ENCODE results near the gene COMMD7. TPM values are rescaled to one million over a fixed set of nuclear protein-coding genes. Genes with fewer than 3 reads are reported as not detected.

The COMMD7 gene
- total RNA-seq, 1 experiment from 2014 or later = 23.5 TPM

- H3K36me3 ChIP-seq (ENCODE audit: insufficient read depth, low read length, poor library complexity, severe bottlenecking) = no peaks in the 10 kb centered on the region
- H3K27me3 ChIP-seq (replicated peaks; ENCODE audit: insufficient read depth, low read depth, low read length, poor library complexity) = no peaks in the 10 kb centered on the region
- intact Hi-C loops (cut with micrococcal nuclease; ENCODE audit: unreplicated experiment) = loop anchor here (5.0 to 10.0 kb wide), 2 partner anchors 105 to 272 kb away; no protein-coding TSS in a partner anchor
- CTCF ChIA-PET = interaction anchor here (0.7 kb wide), 1 partner anchor 107 kb away, joined by 4 read pairs; no protein-coding TSS in a partner anchor
- no peak for DNase-seq (ENCODE audit: low spot score)
- no peak overlapping the region for H3K4me3 ChIP-seq (ENCODE audit: low read depth, low read length, poor library complexity, severe bottlenecking)
- H3K4me1 ChIP-seq (ENCODE audit: insufficient read depth, low read length, poor library complexity, severe bottlenecking) = no peaks in the 10 kb centered on the region
- TF ChIP-seq CTCF (conservative IDR thresholded peaks at IDR 0.05; ENCODE audit: low read depth, low read length) (no peak), EZH2 (IDR thresholded peaks at IDR 0.05; ENCODE audit: borderline replicate concordance, low read depth, low read length, poor library complexity, severe bottlenecking) (no peak)
- H3K27ac ChIP-seq (ENCODE audit: low read depth, low read length, poor library complexity, severe bottlenecking) = no peak overlapping the region
- no TSS peak for BruUV-seq (replicated peaks)
- H3K9me3 ChIP-seq (ENCODE audit: low read depth, low read length, poor library complexity, severe bottlenecking) = no peaks in the 10 kb centered on the region
- POLR2A ChIA-PET (ENCODE audit: low non-redundant PET) = no interaction called here
Observed at GRCh38 chr20:32672394-32672981, 70.8 kb downstream of the COMMD7 start.

- Histone ChIP-seq H3K36me3 (ENCODE audit: insufficient read depth, low read length, poor library complexity, severe bottlenecking) (no peaks in the 10 kb centered on the region), H3K27me3 (replicated peaks; ENCODE audit: insufficient read depth, low read depth, low read length, poor library complexity) (no peaks in the 10 kb centered on the region), H3K4me1 (ENCODE audit: insufficient read depth, low read length, poor library complexity, severe bottlenecking) (no peaks in the 10 kb centered on the region), H3K4me3 (ENCODE audit: low read depth, low read length, poor library complexity, severe bottlenecking) (no peak overlapping the region), H3K27ac (ENCODE audit: low read depth, low read length, poor library complexity, severe bottlenecking) (no peak overlapping the region), H3K9me3 (ENCODE audit: low read depth, low read length, poor library complexity, severe bottlenecking) (no peaks in the 10 kb centered on the region)
- ChIA-PET POLR2A (ENCODE audit: low non-redundant PET) (no interaction called here), CTCF (no interaction called here)
- TF ChIP-seq EZH2 (IDR thresholded peaks at IDR 0.05; ENCODE audit: borderline replicate concordance, low read depth, low read length, poor library complexity, severe bottlenecking) = no peak
- TF ChIP-seq CTCF (conservative IDR thresholded peaks at IDR 0.05; ENCODE audit: low read depth, low read length) = no peak
- no TSS peak for BruUV-seq (replicated peaks)
- intact Hi-C loops (cut with micrococcal nuclease; ENCODE audit: unreplicated experiment) = loop anchor here (5.0 to 10.0 kb wide), 2 partner anchors 106 to 274 kb away; no protein-coding TSS in a partner anchor
- no peak for DNase-seq (ENCODE audit: low spot score)
Observed at GRCh38 chr20:32670773-32671455, 72.4 kb downstream of the COMMD7 start.

- H3K4me3 ChIP-seq (ENCODE audit: low read depth, low read length, poor library complexity, severe bottlenecking) = no peak overlapping the region
- POLR2A ChIA-PET (ENCODE audit: low non-redundant PET) = no interaction called here
- TF ChIP-seq EZH2 (IDR thresholded peaks at IDR 0.05; ENCODE audit: borderline replicate concordance, low read depth, low read length, poor library complexity, severe bottlenecking) = no peak
- TF ChIP-seq CTCF (conservative IDR thresholded peaks at IDR 0.05; ENCODE audit: low read depth, low read length) = no peak
- intact Hi-C loops (cut with micrococcal nuclease; ENCODE audit: unreplicated experiment) = no loop called here
- no peak for DNase-seq (ENCODE audit: low spot score)
- no peak overlapping the region for H3K27ac ChIP-seq (ENCODE audit: low read depth, low read length, poor library complexity, severe bottlenecking)
- CTCF ChIA-PET = interaction anchor here (0.6 kb wide), 1 partner anchor 1081 kb away, joined by 4 read pairs; no protein-coding TSS in a partner anchor
- H3K4me1 ChIP-seq (ENCODE audit: insufficient read depth, low read length, poor library complexity, severe bottlenecking) = no peaks in the 10 kb centered on the region
- H3K9me3 ChIP-seq (ENCODE audit: low read depth, low read length, poor library complexity, severe bottlenecking) = no peaks in the 10 kb centered on the region
- no peaks in the 10 kb centered on the region for H3K27me3 ChIP-seq (replicated peaks; ENCODE audit: insufficient read depth, low read depth, low read length, poor library complexity)
- BruUV-seq (replicated peaks) = no TSS peak
- no peaks in the 10 kb centered on the region for H3K36me3 ChIP-seq (ENCODE audit: insufficient read depth, low read length, poor library complexity, severe bottlenecking)
Observed at GRCh38 chr20:32667027-32667426, 76.2 kb downstream of the COMMD7 start.
